NOMO-1 (cell line): ENCODE results near the gene PGAM5.

Experiments
- DNase-seq, 2 experiments: peaks; one replicate each; lab custom pipeline; 2025; ENCODE audit not compliant: unreplicated experiment in 2 of 2; lab: John Stamatoyannopoulos, UW

Gene PGAM5

GRCh38 chr12:132710405-132711079 is at the start of gene PGAM5:
PGAM5 (plus strand) TSS chr12:132710842; CDS start chr12:132710877, 35 bp downstream.
- peak; percentile 75 to 93 for DNase-seq

GRCh38 chr12:132660996-132661395 is 49.6 kb upstream of the PGAM5 start:
- DNase-seq, result no peak

GRCh38 chr12:132661972-132662371 is 48.7 kb upstream of the PGAM5 start:
- no peak for DNase-seq

GRCh38 chr12:132662901-132663755 is 47.5 kb upstream of the PGAM5 start:
- DNase-seq, result no peak

- DNase-seq, result no peak
These were observed 46.2 kb upstream of the PGAM5 start for GRCh38 chr12:132664206-132665148.

- no peak for DNase-seq
These were observed 45.5 kb upstream of the PGAM5 start for GRCh38 chr12:132665149-132665491.

GRCh38 chr12:132665794-132666193 is 44.8 kb upstream of the PGAM5 start:
- DNase-seq, result no peak

GRCh38 chr12:132668191-132669088 is 42.2 kb upstream of the PGAM5 start:
- DNase-seq, result no peak

GRCh38 chr12:132669166-132669879 is 41.3 kb upstream of the PGAM5 start:
- no peak for DNase-seq

- no peak for DNase-seq
These were observed 38.5 kb upstream of the PGAM5 start for GRCh38 chr12:132672116-132672515.

- DNase-seq, result no peak
These were observed 38.0 kb upstream of the PGAM5 start for GRCh38 chr12:132672678-132673077.

- DNase-seq, result no peak
These were observed 37.1 kb upstream of the PGAM5 start for GRCh38 chr12:132673288-132674179.

- DNase-seq, result no peak
These were observed 36.1 kb upstream of the PGAM5 start for GRCh38 chr12:132674561-132674960.

- DNase-seq, result no peak
These were observed 34.7 kb upstream of the PGAM5 start for GRCh38 chr12:132675757-132676432.

GRCh38 chr12:132677492-132677891 is 33.1 kb upstream of the PGAM5 start:
- DNase-seq, result no peak

- no peak for DNase-seq
These were observed 25.2 kb upstream of the PGAM5 start for GRCh38 chr12:132685400-132685799.

- peak in 1 of 2 experiments; percentile 24 for DNase-seq
These were observed 23.8 kb upstream of the PGAM5 start for GRCh38 chr12:132686825-132687210.
